GM19395 (cell line): Measurements from ENCODE around the gene SH3BP5.

Experiments
- ATAC-seq: cut with Tn5 transposase; IDR thresholded peaks from one replicate; pipeline ENCODE4 v1.9.1; 2021; ENCODE audit warnings: mild to moderate bottlenecking, moderate library complexity; ENCODE audit not compliant: unreplicated experiment

SH3BP5 gene

DNA sequence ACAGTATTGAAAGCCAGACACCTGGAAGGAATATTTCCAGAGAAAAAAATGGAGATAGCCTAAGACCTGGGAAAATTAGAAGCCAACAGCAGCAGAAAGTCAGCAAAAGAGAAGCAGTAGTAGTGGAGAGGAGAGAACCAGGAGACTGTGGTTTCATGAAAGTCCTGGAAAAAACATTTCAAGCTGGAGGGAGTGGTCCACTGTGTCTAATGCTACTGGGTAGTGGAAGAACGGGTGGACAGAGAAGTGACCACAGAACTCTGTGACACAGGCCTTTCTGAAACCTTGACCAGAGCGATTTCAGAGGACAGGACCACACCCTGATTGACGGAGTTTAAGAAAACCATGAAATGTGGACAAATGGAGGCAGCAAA, 15.3 kb upstream of the SH3BP5 start:
- ATAC-seq: no peak

- no peak for ATAC-seq
These were observed 14.8 kb upstream of the SH3BP5 start for GRCh38 chr3:15347063-15347736.

DNA sequence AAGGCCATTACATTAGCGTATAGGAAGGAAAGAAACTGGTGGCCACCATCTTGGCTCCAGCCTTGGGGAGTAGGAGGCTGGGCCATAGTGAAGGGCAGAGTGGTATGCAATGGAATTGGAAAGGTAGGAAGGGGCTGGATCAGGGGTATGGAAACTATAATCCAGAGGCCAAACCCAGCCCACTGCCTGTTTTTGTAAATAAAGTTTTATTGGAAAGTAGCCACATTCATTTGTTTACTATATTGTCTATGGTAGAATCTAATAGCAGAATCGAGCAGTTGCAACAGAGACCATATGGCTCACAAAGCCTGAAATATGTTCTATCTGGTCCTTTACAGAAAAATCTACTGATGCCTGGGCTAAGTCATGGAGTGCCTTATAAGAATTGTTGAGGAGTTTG, 14.1 kb upstream of the SH3BP5 start:
- no peak for ATAC-seq

- ATAC-seq: peak; percentile 96
These were observed 13.3 kb upstream of the SH3BP5 start for GRCh38 chr3:15345608-15346137.

- peak; percentile 18 for ATAC-seq
These were observed 12.8 kb upstream of the SH3BP5 start for GRCh38 chr3:15345066-15345607.

DNA sequence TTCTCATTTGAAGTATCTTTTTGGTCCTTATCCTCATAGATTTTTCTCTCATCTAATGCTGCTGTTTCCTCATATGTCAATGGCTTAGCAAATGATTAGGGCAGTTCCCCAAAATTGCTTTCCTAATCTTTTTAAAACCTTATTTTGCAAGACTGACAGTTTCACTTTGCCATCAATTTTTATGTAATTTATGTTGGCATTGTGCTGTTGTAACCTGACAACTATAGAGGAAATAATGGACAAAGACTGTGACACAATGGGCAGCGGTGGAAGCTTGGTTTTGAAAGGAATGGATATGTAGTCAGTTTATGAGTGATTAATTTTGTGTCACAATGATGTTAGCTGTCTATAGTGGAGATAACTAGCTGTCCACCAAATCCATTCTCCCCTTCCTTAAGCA, 10.6 kb upstream of the SH3BP5 start:
- ATAC-seq: no peak

DNA sequence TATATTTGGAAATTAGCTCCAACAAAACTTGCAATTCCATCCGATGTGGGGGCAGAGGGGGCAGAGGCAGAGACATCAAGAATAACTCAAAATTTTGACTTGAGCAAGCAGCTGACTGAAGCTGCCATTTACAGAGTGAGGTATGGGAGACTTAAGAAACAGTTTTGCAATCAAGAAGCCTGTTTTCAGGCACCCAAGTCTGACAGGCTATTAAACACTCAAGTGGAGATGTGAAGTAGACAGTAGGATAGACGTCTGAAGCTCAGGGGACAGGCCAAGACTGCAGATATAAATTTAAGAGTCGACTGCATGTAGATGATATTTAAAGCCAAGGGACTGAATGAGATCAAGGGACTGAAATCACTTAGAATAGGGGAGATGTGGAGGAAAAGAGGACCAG, 9.9 kb upstream of the SH3BP5 start:
- no peak for ATAC-seq

- no peak for ATAC-seq
These were observed 8.8 kb upstream of the SH3BP5 start for GRCh38 chr3:15341030-15341726.

- ATAC-seq: no peak
These were observed 7.4 kb upstream of the SH3BP5 start for GRCh38 chr3:15339786-15340215.

- no peak for ATAC-seq
These were observed 6.6 kb upstream of the SH3BP5 start for GRCh38 chr3:15339001-15339400.

- no peak for ATAC-seq
These were observed 5.6 kb upstream of the SH3BP5 start for GRCh38 chr3:15337963-15338362.

DNA sequence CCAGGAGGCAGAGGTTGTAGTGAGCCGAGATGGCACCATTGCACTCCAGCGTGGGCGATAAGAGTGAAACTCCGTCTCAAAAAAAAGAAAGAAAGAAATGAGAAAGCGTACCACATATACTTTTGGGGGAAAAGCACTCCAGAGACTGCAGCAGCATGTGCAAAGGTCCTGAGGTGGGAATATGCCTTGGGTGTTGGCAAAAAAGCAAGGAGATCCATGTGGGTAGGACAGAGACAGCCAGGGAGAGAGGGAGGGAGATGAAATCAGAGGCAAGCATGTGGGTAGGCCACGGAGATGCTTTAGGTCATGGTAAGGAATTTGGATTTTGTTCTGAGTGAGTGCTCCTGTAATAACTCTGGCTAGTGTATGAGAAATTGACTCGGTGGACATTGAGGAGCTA, 3.7 kb upstream of the SH3BP5 start:
- ATAC-seq: no peak

- no peak for ATAC-seq
These were observed 1.5 kb upstream of the SH3BP5 start for GRCh38 chr3:15333956-15334263.

- no peak for ATAC-seq
These were observed 941 bp upstream of the SH3BP5 start for GRCh38 chr3:15333099-15333955.

DNA sequence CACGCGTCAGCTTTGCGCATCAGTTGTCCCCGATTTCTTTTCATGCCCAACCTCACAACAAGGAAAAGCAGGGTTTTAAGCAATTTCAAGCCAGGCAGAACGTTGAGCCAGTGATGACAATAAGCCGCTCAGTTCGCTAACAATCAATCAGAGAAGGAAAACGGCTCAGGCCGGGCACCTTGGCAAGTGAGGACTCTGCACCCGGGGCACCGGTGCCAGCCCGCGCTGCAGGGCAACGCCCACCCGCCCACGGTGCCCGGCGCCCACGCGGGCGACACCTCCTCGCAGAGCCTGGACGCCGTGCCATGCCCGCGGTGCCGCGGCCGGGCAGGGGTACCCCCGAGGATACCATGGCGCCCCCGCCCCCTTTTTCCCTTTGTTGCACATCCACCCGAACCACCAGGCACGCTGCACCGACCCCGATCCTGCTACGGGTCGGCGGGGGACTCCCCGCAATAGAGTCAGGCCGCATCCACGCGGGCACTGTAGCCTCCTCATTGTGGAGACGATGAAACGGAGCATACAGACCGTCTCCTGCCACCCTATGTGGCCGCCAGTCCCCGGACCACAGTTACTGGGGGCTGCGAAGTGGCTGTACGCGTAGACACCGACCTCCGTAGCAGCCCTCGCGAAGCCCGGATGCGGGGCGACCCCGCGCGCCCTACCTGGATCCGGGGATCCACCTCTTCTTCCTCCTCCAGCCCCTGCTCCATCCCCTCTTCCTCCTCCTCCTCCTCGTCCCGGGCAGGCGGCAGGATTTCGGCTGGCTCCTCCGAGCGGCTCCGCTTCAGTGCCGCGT, 581 bp downstream of the SH3BP5 start:
- ATAC-seq: peak; percentile 54

GRCh38 chr3:15331072-15331605, 1.2 kb downstream of the SH3BP5 start:
- no peak for ATAC-seq

- no peak for ATAC-seq
These were observed 2.3 kb downstream of the SH3BP5 start for GRCh38 chr3:15330031-15330596.

- no peak for ATAC-seq
These were observed 3.1 kb downstream of the SH3BP5 start for GRCh38 chr3:15329046-15330005.

- ATAC-seq: no peak
These were observed 4.4 kb downstream of the SH3BP5 start for GRCh38 chr3:15327941-15328340.
